ENCODE measurements around the gene TRPC1. TPM values are rescaled to one million over a fixed set of nuclear protein-coding genes. Genes with fewer than 3 reads are reported as not detected.

TRPC1 gene
- total RNA-seq, 4 donors from 2014 or later = 18.8 to 46.7 (median 23.4) TPM

DNA sequence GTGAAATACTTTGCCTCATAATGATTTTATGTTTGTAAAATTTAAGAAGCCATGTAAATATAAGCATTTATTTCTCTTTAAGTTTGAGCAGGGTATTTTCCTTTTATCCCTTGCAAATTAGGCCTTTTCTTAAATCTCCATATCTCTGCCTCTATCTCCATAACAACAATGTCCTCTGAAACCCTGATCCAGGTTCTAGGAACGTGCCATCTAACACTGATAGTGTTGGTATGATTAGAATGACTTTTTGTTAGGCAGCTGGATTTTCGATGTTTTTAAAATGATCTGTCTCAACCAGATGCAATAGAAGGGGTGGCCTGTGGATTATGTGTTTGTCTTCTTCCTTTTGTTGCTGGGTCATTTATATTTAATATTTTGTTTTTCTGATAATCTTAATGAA is 77.9 kb downstream of the TRPC1 start:
- H3K27me3 ChIP-seq = no peaks in the 10 kb centered on the region
- WGBS, 2 donors (ENCODE audit: low coverage in 1 of 2) = 85 to 88% methylated on average over 2 of the region's 2 CpGs
- TF ChIP-seq, protein P1, sequence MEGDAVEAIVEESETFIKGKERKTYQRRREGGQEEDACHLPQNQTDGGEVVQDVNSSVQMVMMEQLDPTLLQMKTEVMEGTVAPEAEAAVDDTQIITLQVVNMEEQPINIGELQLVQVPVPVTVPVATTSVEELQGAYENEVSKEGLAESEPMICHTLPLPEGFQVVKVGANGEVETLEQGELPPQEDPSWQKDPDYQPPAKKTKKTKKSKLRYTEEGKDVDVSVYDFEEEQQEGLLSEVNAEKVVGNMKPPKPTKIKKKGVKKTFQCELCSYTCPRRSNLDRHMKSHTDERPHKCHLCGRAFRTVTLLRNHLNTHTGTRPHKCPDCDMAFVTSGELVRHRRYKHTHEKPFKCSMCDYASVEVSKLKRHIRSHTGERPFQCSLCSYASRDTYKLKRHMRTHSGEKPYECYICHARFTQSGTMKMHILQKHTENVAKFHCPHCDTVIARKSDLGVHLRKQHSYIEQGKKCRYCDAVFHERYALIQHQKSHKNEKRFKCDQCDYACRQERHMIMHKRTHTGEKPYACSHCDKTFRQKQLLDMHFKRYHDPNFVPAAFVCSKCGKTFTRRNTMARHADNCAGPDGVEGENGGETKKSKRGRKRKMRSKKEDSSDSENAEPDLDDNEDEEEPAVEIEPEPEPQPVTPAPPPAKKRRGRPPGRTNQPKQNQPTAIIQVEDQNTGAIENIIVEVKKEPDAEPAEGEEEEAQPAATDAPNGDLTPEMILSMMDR (IDR thresholded peaks at IDR 0.05) = no peak
- TF ChIP-seq POLR2A (IDR thresholded peaks at IDR 0.05) = no peak
- no peak for TF ChIP-seq POLR2AphosphoS5 (IDR thresholded peaks at IDR 0.05)
- no peak for TF ChIP-seq EP300 (IDR thresholded peaks at IDR 0.05)
- no peak overlapping the region for H3K4me3 ChIP-seq
- H3K36me3 ChIP-seq = peaks cover 0 to 25% of the 10 kb centered on the region in 2 donors
- H3K4me1 ChIP-seq = no peaks in the 10 kb centered on the region
- ATAC-seq = no peak
- H3K9me3 ChIP-seq = no peaks in the 10 kb centered on the region
- no peak overlapping the region for H3K27ac ChIP-seq

DNA sequence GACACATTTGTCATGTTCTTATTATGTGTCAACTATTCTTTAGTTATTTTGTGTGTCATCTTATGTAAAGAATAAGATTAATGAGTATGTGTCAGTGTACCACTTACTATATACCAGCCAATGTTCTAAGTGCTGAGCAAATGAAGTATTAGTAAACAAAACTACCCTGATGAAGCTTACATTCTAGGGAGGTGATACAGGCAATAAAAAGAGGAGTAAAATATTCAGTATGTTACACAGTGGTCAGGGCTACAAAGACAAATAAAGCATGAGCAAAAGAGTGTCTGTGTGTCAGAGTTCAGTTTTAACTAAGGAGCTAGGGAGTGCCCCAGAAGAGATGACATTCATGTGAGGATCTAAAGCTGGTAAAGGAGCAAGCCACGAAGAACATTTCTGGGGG is 79.1 kb downstream of the TRPC1 start:
- Histone ChIP-seq H3K4me1 (no peaks in the 10 kb centered on the region), H3K27ac (no peak overlapping the region), H3K4me3 (no peak overlapping the region), H3K36me3 (peaks cover 0 to 25% of the 10 kb centered on the region in 2 donors), H3K27me3 (no peaks in the 10 kb centered on the region), H3K9me3 (no peaks in the 10 kb centered on the region)
- TF ChIP-seq POLR2A (IDR thresholded peaks at IDR 0.05) (no peak), EP300 (IDR thresholded peaks at IDR 0.05) (no peak), POLR2AphosphoS5 (IDR thresholded peaks at IDR 0.05) (no peak)
- TF ChIP-seq, protein P1 (IDR thresholded peaks at IDR 0.05) = no peak
- ATAC-seq = no peak
- WGBS, 2 donors (ENCODE audit: low coverage in 1 of 2) = 54 to 78% methylated on average over 1 of the region's 1 CpG

DNA sequence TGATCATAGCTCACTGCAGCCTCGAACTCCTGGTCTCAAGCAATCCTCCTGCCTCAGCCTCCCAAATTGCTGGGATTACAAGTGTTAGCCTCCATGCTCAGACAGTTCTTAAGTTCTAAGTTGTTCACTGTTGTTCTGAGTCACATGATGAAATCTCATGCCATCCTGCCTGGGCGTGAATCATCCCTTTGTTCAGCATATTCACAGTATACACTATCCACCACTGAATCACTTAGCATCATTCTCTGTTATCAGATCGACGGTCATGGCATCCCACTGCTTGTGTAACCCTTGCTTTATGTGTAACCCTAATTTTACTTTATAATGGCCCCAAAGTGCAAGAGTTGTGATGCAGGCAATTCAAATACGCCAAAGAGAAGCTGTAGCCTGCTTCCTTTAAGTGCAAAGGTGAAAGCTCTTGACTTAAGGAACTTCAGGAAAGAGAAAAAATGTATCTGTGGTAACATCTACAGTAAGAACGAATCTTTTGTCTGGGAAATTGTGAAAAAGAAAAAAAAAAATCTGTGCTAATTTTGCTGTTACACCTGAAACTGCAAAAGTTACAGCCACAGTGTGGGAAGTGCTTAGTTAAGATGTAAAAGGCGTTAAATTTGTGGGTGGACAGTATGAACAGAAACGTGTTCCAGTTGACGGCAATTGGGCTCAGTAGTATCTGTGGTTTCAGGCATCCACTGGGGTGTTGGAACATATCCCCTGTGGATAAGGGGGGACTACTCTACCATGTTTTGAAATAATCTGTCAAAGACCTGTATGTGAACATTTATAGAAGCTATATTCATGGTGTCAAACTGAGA is 84.5 kb downstream of the TRPC1 start:
- 76 to 93% methylated on average over 5 to 7 of the region's 9 CpGs for WGBS, 2 donors (ENCODE audit: low coverage in 1 of 2)
- no peak for ATAC-seq
- Histone ChIP-seq H3K27ac (no peak overlapping the region), H3K36me3 (peaks cover 0 to 15% of the 10 kb centered on the region in 2 donors), H3K9me3 (no peaks in the 10 kb centered on the region), H3K4me1 (no peaks in the 10 kb centered on the region), H3K4me3 (no peak overlapping the region), H3K27me3 (no peaks in the 10 kb centered on the region)
- no peak for TF ChIP-seq POLR2A (IDR thresholded peaks at IDR 0.05)
- TF ChIP-seq, protein P1 (IDR thresholded peaks at IDR 0.05) = no peak
- no peak for TF ChIP-seq POLR2AphosphoS5 (IDR thresholded peaks at IDR 0.05)
- no peak for TF ChIP-seq EP300 (IDR thresholded peaks at IDR 0.05)

DNA sequence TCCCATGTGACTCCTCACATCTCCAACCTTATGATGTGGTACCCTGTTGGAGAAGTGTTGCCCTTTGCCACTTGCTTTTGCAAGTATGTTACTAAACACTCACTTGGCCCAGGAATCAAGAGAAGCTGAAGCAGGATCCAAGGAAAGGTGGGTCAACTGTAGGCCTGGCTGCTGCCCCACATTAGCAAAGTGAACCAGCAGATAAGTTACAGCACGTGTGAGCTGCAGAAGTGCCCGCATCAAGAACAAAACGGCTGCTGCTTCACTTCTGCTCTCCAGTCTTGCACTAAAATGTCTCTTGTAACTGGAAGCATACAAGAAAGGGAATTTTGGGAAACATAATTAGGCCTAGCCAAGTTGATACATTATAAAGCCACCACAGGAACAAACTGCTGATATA is 85.4 kb downstream of the TRPC1 start:
- WGBS, 2 donors (ENCODE audit: low coverage in 1 of 2) = 81 to 92% methylated on average over 2 to 3 of the region's 3 CpGs
- no peak for ATAC-seq
- Histone ChIP-seq H3K9me3 (no peaks in the 10 kb centered on the region), H3K4me1 (no peaks in the 10 kb centered on the region), H3K36me3 (peaks cover 0 to 8% of the 10 kb centered on the region in 2 donors), H3K27me3 (no peaks in the 10 kb centered on the region), H3K4me3 (no peak overlapping the region), H3K27ac (no peak overlapping the region)
- TF ChIP-seq, protein P1 (IDR thresholded peaks at IDR 0.05) = no peak
- TF ChIP-seq POLR2AphosphoS5 (IDR thresholded peaks at IDR 0.05) (no peak), POLR2A (IDR thresholded peaks at IDR 0.05) (no peak), EP300 (IDR thresholded peaks at IDR 0.05) (no peak)

DNA sequence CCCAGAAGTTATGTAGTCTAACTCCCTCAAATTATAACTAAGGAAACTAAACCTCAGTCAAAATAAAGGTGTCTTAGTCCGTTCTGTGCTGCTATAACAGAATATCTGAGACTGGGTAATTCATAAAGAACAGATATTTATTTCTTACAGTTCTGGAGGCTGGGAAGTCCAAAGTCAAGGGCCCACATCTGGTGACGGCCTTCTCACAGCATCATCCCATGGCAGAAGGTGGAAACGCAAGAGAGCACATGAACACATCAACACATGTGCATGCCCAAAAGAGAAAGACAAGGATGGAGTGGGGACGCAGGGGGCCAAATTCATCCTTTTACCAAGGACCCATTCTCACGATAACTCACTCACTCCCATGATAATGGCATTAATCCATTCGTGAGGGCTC is 92.0 kb downstream of the TRPC1 start:
- WGBS, 2 donors (ENCODE audit: low coverage in 1 of 2) = 80 to 90% methylated on average over 1 to 3 of the region's 6 CpGs
- Histone ChIP-seq H3K27ac (no peak overlapping the region), H3K4me3 (no peak overlapping the region), H3K4me1 (no peaks in the 10 kb centered on the region), H3K36me3 (no peaks in the 10 kb centered on the region), H3K27me3 (no peaks in the 10 kb centered on the region), H3K9me3 (no peaks in the 10 kb centered on the region)
- TF ChIP-seq, protein P1 (IDR thresholded peaks at IDR 0.05) = no peak
- TF ChIP-seq POLR2AphosphoS5 (IDR thresholded peaks at IDR 0.05) (no peak), POLR2A (IDR thresholded peaks at IDR 0.05) (no peak), EP300 (IDR thresholded peaks at IDR 0.05) (no peak)
- no peak for ATAC-seq

All from gastroesophageal sphincter (tissue), 4 donors.